GM18858 (cell line): ENCODE measurements around the gene PGAM1.
"Not testable (repeated sequence)": the region's sequence is repeated elsewhere in the genome, so short reads cannot be mapped to it uniquely, and the experiment has no call there.

Source experiments
- ATAC-seq: cut with Tn5 transposase; IDR thresholded peaks from one replicate; pipeline ENCODE4 v1.9.1; 2021; ENCODE audit not compliant: unreplicated experiment

Gene PGAM1

GRCh38 chr10:97454330-97455036 lies 28.5 kb downstream of the PGAM1 start:
- ATAC-seq = no peak

GRCh38 chr10:97456034-97456685 lies 30.2 kb downstream of the PGAM1 start:
- no peak for ATAC-seq

- no peak for ATAC-seq
Observed at GRCh38 chr10:97456686-97457065, 30.7 kb downstream of the PGAM1 start.

GRCh38 chr10:97459111-97459510 lies 33.1 kb downstream of the PGAM1 start:
- no peak for ATAC-seq

- no peak for ATAC-seq
Observed at GRCh38 chr10:97459933-97460332, 33.9 kb downstream of the PGAM1 start.

- no peak for ATAC-seq
Observed at GRCh38 chr10:97462309-97462708, 36.3 kb downstream of the PGAM1 start.

GRCh38 chr10:97463363-97464132 lies 37.6 kb downstream of the PGAM1 start:
- ATAC-seq = no peak

- no peak for ATAC-seq
Observed at GRCh38 chr10:97464226-97464625, 38.2 kb downstream of the PGAM1 start.

GRCh38 chr10:97465982-97466381 lies 40.0 kb downstream of the PGAM1 start:
- ATAC-seq = no peak

GRCh38 chr10:97466755-97467154 lies 40.8 kb downstream of the PGAM1 start:
- ATAC-seq = no peak

GRCh38 chr10:97468162-97468561 lies 42.2 kb downstream of the PGAM1 start:
- no peak for ATAC-seq

GRCh38 chr10:97468781-97469180 lies 42.8 kb downstream of the PGAM1 start:
- not testable (repeated sequence) for ATAC-seq

GRCh38 chr10:97474918-97475317 lies 48.9 kb downstream of the PGAM1 start:
- no peak for ATAC-seq

- ATAC-seq = no peak
Observed at GRCh38 chr10:97475936-97476594, 50.1 kb downstream of the PGAM1 start.

- not testable (repeated sequence) for ATAC-seq
Observed at GRCh38 chr10:97479410-97479809, 53.4 kb downstream of the PGAM1 start.

GRCh38 chr10:97479939-97480338 lies 53.9 kb downstream of the PGAM1 start:
- ATAC-seq = no peak

- no peak for ATAC-seq
Observed at GRCh38 chr10:97481071-97481470, 55.1 kb downstream of the PGAM1 start.

GRCh38 chr10:97482381-97482780 lies 56.4 kb downstream of the PGAM1 start:
- no peak for ATAC-seq
